Trophoblast cell (in vitro differentiated cells and primary cell): ENCODE data around the gene NT5DC2.

Experiments
- DNase-seq, 2 donors: peaks; one replicate each; pipeline ENCODE4 v3.0.0-alpha.2; 2016
- H2AFZ ChIP-seq: 2 replicates; pipeline ENCODE4 v1.6.1; 2013; ENCODE audit warnings: low read length, moderate library complexity, mild to moderate bottlenecking; ENCODE audit not compliant: insufficient read depth, poor library complexity
- H2AK5ac ChIP-seq: 2 replicates; pipeline ENCODE4 v1.6.1; 2013; ENCODE audit warnings: mild to moderate bottlenecking, low read length
- H2BK120ac ChIP-seq: 2 replicates; pipeline ENCODE4 v1.6.1; 2013; ENCODE audit warnings: low read length, mild to moderate bottlenecking, moderate library complexity; ENCODE audit not compliant: insufficient read depth, poor library complexity
- H2BK12ac ChIP-seq: 2 replicates; pipeline ENCODE4 v1.6.1; 2013; ENCODE audit warnings: mild to moderate bottlenecking, low read length, moderate library complexity
- H2BK5ac ChIP-seq: 2 replicates; pipeline ENCODE4 v1.6.1; 2013; ENCODE audit warnings: low read length, low read depth, moderate library complexity, mild to moderate bottlenecking; ENCODE audit not compliant: poor library complexity
- H3K14ac ChIP-seq: 2 replicates; pipeline ENCODE4 v1.6.1; 2013; ENCODE audit warnings: mild to moderate bottlenecking, low read length
- H3K18ac ChIP-seq: 2 replicates; pipeline ENCODE4 v1.6.1; 2013; ENCODE audit warnings: mild to moderate bottlenecking, low read length
- H3K23ac ChIP-seq: 2 replicates; pipeline ENCODE4 v1.6.1; 2013; ENCODE audit warnings: low read length
- H3K27ac ChIP-seq: 2 replicates; pipeline ENCODE4 v1.5.1; 2013; ENCODE audit warnings: low read depth, mild to moderate bottlenecking, inconsistent platforms, low read length, moderate library complexity
- H3K27me3 ChIP-seq: 2 replicates; pipeline ENCODE4 v1.6.1; 2013; ENCODE audit warnings: inconsistent platforms, mild to moderate bottlenecking, low read length, moderate library complexity; ENCODE audit not compliant: insufficient read depth
- H3K36me3 ChIP-seq, 2 experiments: 1 replicate in 1 of 2; 2 replicates in 1 of 2; pipeline ENCODE4 v1.6.1; 2013; ENCODE audit warnings: low read length in 2 of 2, mild to moderate bottlenecking in 2 of 2, moderate library complexity in 1 of 2; ENCODE audit not compliant: insufficient read depth in 2 of 2, control insufficient read depth in 1 of 2
- H3K4ac ChIP-seq: 2 replicates; pipeline ENCODE4 v1.6.1; 2013; ENCODE audit warnings: low read depth, mild to moderate bottlenecking, low read length, moderate library complexity
- H3K4me1 ChIP-seq, 2 experiments: 1 replicate in 1 of 2; 2 replicates in 1 of 2; pipeline ENCODE4 v1.6.1; 2013; ENCODE audit warnings: low read length in 2 of 2, mild to moderate bottlenecking in 2 of 2, moderate library complexity in 1 of 2; ENCODE audit not compliant: insufficient read depth in 2 of 2, control insufficient read depth in 1 of 2
- H3K4me2 ChIP-seq: 2 replicates; pipeline ENCODE4 v1.6.1; 2013; ENCODE audit warnings: inconsistent platforms, mild to moderate bottlenecking, low read length, moderate library complexity
- H3K4me3 ChIP-seq: 2 replicates; pipeline ENCODE4 v1.5.1; 2013; ENCODE audit warnings: mild to moderate bottlenecking, low read depth, low read length, inconsistent platforms
- H3K79me1 ChIP-seq: one replicate; pipeline ENCODE4 v1.6.1; 2013; ENCODE audit warnings: low read length
- H3K79me2 ChIP-seq: 2 replicates; pipeline ENCODE4 v1.6.1; 2013; ENCODE audit warnings: low read length, mild to moderate bottlenecking; ENCODE audit not compliant: control insufficient read depth, insufficient read depth, poor library complexity
- H3K9ac ChIP-seq: 2 replicates; pipeline ENCODE4 v1.6.1; 2013; ENCODE audit warnings: mild to moderate bottlenecking, low read length
- H3K9me3 ChIP-seq: 2 replicates; pipeline ENCODE4 v1.6.1; 2013; ENCODE audit warnings: low read depth, mild to moderate bottlenecking, control low read depth, inconsistent platforms, low read length; ENCODE audit not compliant: insufficient read depth
- H4K12ac ChIP-seq: 2 replicates; pipeline ENCODE4 v1.6.1; 2013; ENCODE audit warnings: low read depth, mild to moderate bottlenecking, low read length, moderate library complexity
- H4K8ac ChIP-seq: 2 replicates; pipeline ENCODE4 v1.6.1; 2013; ENCODE audit warnings: low read depth, mild to moderate bottlenecking, low read length, moderate library complexity
- H4K91ac ChIP-seq: one replicate; pipeline ENCODE4 v1.6.1; 2013; ENCODE audit warnings: low read depth, mild to moderate bottlenecking, low read length, moderate library complexity
- WGBS: extraction: QIAGEN DNeasy Blood & Tissue Kit; methylation state at CpG from one replicate; pipeline ENCODE4 v1.1.7; 2013; ENCODE audit warnings: missing lambda C conversion rate; ENCODE audit not compliant: insufficient read length, insufficient coverage; ENCODE audit errors: extremely low coverage; 5-methylcytosine and 5-hydroxymethylcytosine counted together

NT5DC2 gene

GRCh38 chr3:52501046-52501445 lies 32.6 kb downstream of the NT5DC2 start:
- H2BK120ac ChIP-seq, result no peak overlapping the region
- H4K12ac ChIP-seq, result no peak overlapping the region
- H3K4ac ChIP-seq, result no peak overlapping the region
- no peak overlapping the region for H2AK5ac ChIP-seq
- no peak overlapping the region for H3K4me2 ChIP-seq
- no peaks in the 10 kb centered on the region for H3K79me1 ChIP-seq
- no peak overlapping the region for H4K8ac ChIP-seq
- no peak for DNase-seq
- H2AFZ ChIP-seq, result no peak overlapping the region
- no CpG with 5 or more reads among the region's 11 CpGs for WGBS
- no peak overlapping the region for H2BK5ac ChIP-seq
- H3K27me3 ChIP-seq, result no peaks in the 10 kb centered on the region
- H3K4me1 ChIP-seq, result no peaks in the 10 kb centered on the region
- H3K9me3 ChIP-seq, result peaks cover 2% of the 10 kb centered on the region
- no peak overlapping the region for H4K91ac ChIP-seq
- H3K9ac ChIP-seq, result no peak overlapping the region
- no peak overlapping the region for H3K14ac ChIP-seq
- H3K27ac ChIP-seq, result no peak overlapping the region
- H2BK12ac ChIP-seq, result no peak overlapping the region
- no peak overlapping the region for H3K18ac ChIP-seq
- no peak overlapping the region for H3K4me3 ChIP-seq
- no peaks in the 10 kb centered on the region for H3K36me3 ChIP-seq
- no peak overlapping the region for H3K23ac ChIP-seq
- H3K79me2 ChIP-seq, result no peaks in the 10 kb centered on the region

GRCh38 chr3:52498137-52499054 lies 35.3 kb downstream of the NT5DC2 start:
- Histone ChIP-seq H2BK120ac (no peak overlapping the region), H3K27ac (no peak overlapping the region), H4K91ac (no peak overlapping the region), H3K79me2 (no peaks in the 10 kb centered on the region), H3K14ac (no peak overlapping the region), H2BK12ac (no peak overlapping the region), H3K18ac (no peak overlapping the region), H3K9ac (no peak overlapping the region), H3K4me2 (no peak overlapping the region), H4K12ac (no peak overlapping the region), H2AFZ (no peak overlapping the region), H3K4me1 (no peaks in the 10 kb centered on the region), H3K4me3 (no peak overlapping the region), H3K79me1 (no peaks in the 10 kb centered on the region), H3K4ac (no peak overlapping the region), H3K36me3 (peaks cover 0 to 2% of the 10 kb centered on the region in 2 experiments), H3K23ac (no peak overlapping the region), H2BK5ac (no peak overlapping the region), H3K27me3 (no peaks in the 10 kb centered on the region), H4K8ac (no peak overlapping the region), H2AK5ac (no peak overlapping the region), H3K9me3 (no peaks in the 10 kb centered on the region)
- peak in 1 of 2 donors; percentile 36 for DNase-seq
- WGBS, result no CpG with 5 or more reads among the region's 24 CpGs

DNA sequence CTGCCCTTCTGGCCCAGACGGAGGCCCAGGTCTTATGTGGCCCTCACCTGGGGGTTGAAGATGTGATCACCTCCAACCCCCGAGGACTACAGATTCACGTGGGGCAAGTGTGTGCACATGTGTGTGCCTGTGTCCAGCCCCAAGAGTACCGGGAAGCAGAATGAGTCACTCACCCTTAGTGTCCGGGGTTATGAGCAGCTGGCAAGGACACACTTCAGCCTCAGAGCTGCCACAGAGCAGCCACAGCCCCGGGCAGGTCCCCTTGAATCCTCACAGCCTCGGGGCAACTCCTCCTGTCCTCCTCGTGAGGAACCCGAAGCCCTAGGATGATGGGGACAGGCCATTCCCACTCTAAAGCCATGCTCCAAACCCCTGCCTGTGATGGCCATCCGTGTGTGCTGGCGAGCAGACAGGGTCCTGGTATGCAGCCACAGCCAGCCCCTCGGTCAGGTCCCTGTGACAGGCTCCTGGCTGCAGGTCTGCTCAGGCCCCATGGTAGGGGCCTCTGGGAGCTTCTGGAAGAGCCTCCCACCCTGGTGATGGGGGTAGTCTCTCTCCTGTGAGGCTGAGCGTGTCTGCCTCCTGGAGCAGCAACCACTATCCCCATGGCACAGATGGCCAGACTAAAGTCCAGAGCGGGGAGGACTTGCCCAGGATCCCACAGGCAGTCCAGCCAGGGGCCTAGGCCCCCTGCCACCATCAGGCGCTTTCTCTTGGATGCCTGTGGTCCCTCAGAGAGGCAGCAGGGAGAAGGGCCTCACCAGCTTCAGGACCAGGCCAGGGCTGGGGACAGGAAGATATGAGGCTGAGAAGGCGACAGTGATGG lies 37.7 kb downstream of the NT5DC2 start:
- Histone ChIP-seq H2BK120ac (no peak overlapping the region), H3K4me2 (no peak overlapping the region), H3K23ac (no peak overlapping the region), H4K12ac (no peak overlapping the region), H4K8ac (no peak overlapping the region), H3K18ac (no peak overlapping the region), H3K27me3 (no peaks in the 10 kb centered on the region), H3K4me3 (no peak overlapping the region), H3K79me2 (no peaks in the 10 kb centered on the region), H2BK5ac (no peak overlapping the region), H3K27ac (no peak overlapping the region), H3K14ac (no peak overlapping the region), H3K9me3 (no peaks in the 10 kb centered on the region), H4K91ac (no peak overlapping the region), H2BK12ac (no peak overlapping the region), H3K4ac (no peak overlapping the region), H3K4me1 (no peaks in the 10 kb centered on the region), H3K36me3 (peaks cover 22 to 26% of the 10 kb centered on the region in 2 experiments), H3K79me1 (no peaks in the 10 kb centered on the region), H2AFZ (no peak overlapping the region), H3K9ac (no peak overlapping the region), H2AK5ac (no peak overlapping the region)
- peak; percentile 38 to 44 for DNase-seq
- no CpG with 5 or more reads among the region's 16 CpGs for WGBS

DNA sequence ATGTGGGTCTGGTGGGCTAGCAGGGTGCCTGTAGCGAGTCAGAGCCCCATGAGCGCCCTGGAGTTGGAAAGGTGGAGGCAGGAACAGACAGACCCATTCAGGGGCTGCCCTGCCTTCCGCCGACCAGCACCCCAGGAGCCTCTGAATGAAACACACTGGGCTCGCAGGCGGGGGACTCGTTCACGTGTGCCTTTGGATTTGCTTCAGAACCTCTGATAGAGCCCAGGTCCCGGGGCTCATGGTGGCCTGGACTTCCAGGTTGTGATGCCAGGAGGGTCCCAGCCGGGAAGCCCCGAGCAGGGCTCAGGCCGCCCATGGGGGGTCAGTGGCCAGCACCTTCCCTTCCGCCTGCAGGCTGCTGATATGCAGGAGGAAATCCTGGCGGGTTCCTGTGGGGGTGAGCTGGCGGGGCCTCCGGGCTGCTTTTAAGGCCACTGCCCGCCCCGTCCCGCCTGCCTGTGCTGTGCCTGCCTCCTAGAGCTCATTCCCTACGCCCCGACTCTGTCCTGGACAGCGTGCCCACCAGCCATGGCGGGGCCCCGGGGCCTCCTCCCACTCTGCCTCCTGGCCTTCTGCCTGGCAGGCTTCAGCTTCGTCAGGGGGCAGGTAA lies 38.7 kb downstream of the NT5DC2 start, which contains the start of gene STAB1:
Gene STAB1 (plus strand): TSS at position 453 of the 610 bp plus-strand sequence. CDS start 76 bp downstream, at position 529.
- H3K4me1 ChIP-seq, result no peaks in the 10 kb centered on the region
- H3K79me1 ChIP-seq, result no peaks in the 10 kb centered on the region
- no peak within 1 kb of the TSS for H4K91ac ChIP-seq
- H3K4ac ChIP-seq, result no peak within 1 kb of the TSS
- no peaks in the 10 kb centered on the region for H3K9me3 ChIP-seq
- no peak within 1 kb of the TSS for H3K14ac ChIP-seq
- H3K79me2 ChIP-seq, result no peaks in the 10 kb centered on the region
- H3K18ac ChIP-seq, result no peak within 1 kb of the TSS
- no peak within 1 kb of the TSS for H2BK120ac ChIP-seq
- no peak within 1 kb of the TSS for H3K9ac ChIP-seq
- no peak within 1 kb of the TSS for H2BK5ac ChIP-seq
- H2BK12ac ChIP-seq, result no peak within 1 kb of the TSS
- WGBS, result no CpG with 5 or more reads among the region's 25 CpGs
- H3K36me3 ChIP-seq, result peaks cover 32 to 36% of the 10 kb centered on the region in 2 experiments
- no peak within 1 kb of the TSS for H3K4me3 ChIP-seq
- H4K8ac ChIP-seq, result no peak within 1 kb of the TSS
- H3K27me3 ChIP-seq, result no peaks in the 10 kb centered on the region
- DNase-seq, result no peak
- no peak within 1 kb of the TSS for H4K12ac ChIP-seq
- H3K27ac ChIP-seq, result no peak within 1 kb of the TSS
- H3K23ac ChIP-seq, result no peak within 1 kb of the TSS
- no peak within 1 kb of the TSS for H2AFZ ChIP-seq
- H3K4me2 ChIP-seq, result no peak within 1 kb of the TSS
- no peak within 1 kb of the TSS for H2AK5ac ChIP-seq
